Neural cell (in vitro differentiated cells): Measurements from ENCODE around the gene BMPR2. TPM values are rescaled to one million over a fixed set of nuclear protein-coding genes. Genes with fewer than 3 reads are reported as not detected.

Experiments
- H2AFZ ChIP-seq: fragments of 200-600, 300-800 bp; sonication (generic), shearing (Covaris generic); 2 replicates; pipeline ENCODE4 v1.6.0; 2014; ENCODE audit warnings: low read depth, mild to moderate bottlenecking, antibody characterized with exemption, low read length, moderate library complexity
- H3F3A ChIP-seq: fragments of 200-600 bp; shearing (Covaris generic); 2 replicates; pipeline ENCODE4 v1.6.1; 2016; ENCODE audit warnings: mild to moderate bottlenecking, moderate library complexity, mixed read lengths, antibody characterized with exemption, low read length; ENCODE audit not compliant: insufficient read depth, poor library complexity, severe bottlenecking
- H3K27ac ChIP-seq: fragments of 200-600, 300-800 bp; sonication (generic), shearing (Covaris generic); 2 replicates; pipeline ENCODE4 v1.5.1; 2014; ENCODE audit warnings: mild to moderate bottlenecking, low read length, moderate library complexity
- H3K27me3 ChIP-seq: fragments of 300-800, 200-600 bp; sonication (generic), shearing (Covaris generic); 2 replicates; pipeline ENCODE4 v1.6.0; 2014; ENCODE audit warnings: mild to moderate bottlenecking, low read depth, low read length, moderate library complexity; ENCODE audit not compliant: insufficient read depth
- H3K36me3 ChIP-seq: fragments of 300-800, 200-600 bp; sonication (generic), shearing (Covaris generic); 2 replicates; pipeline ENCODE4 v1.5.1; 2014; ENCODE audit warnings: mild to moderate bottlenecking, antibody characterized with exemption, low read length, moderate library complexity; ENCODE audit not compliant: insufficient read depth
- H3K4me2 ChIP-seq: fragments of 300-800, 200-600 bp; sonication (generic), shearing (Covaris generic); 2 replicates; pipeline ENCODE4 v1.6.0; 2014; ENCODE audit warnings: mild to moderate bottlenecking, low read length
- H3K4me3 ChIP-seq: fragments of 300-800, 200-600 bp; sonication (generic), shearing (Covaris generic); 2 replicates; pipeline ENCODE4 v1.5.1; 2014; ENCODE audit warnings: mild to moderate bottlenecking, low read length, moderate library complexity
- H3K79me2 ChIP-seq: fragments of 200-600 bp; shearing (Covaris generic); replicated peaks from 2 replicates; pipeline ENCODE4 v1.6.0; 2014; ENCODE audit warnings: mild to moderate bottlenecking, low read length, moderate library complexity; ENCODE audit not compliant: insufficient read depth
- H3K9ac ChIP-seq: fragments of 300-800, 200-600 bp; sonication (generic), shearing (Covaris generic); 2 replicates; pipeline ENCODE4 v1.6.1; 2016; ENCODE audit warnings: mild to moderate bottlenecking, low read length, mixed read lengths
- H3K9me2 ChIP-seq: fragments of 200-600 bp; shearing (Covaris generic); 2 replicates; pipeline ENCODE4 v1.6.1; 2016; ENCODE audit warnings: mild to moderate bottlenecking, low read length, mixed read lengths; ENCODE audit not compliant: insufficient read depth
- H3K9me3 ChIP-seq: fragments of 200-600, 300-800 bp; sonication (generic), shearing (Covaris generic); 2 replicates; pipeline ENCODE4 v1.6.1; 2016; ENCODE audit warnings: mild to moderate bottlenecking, mixed run types, low read length, moderate library complexity, mixed read lengths
- H4K20me1 ChIP-seq: fragments of 200-600 bp; shearing (Covaris generic); 2 replicates; pipeline ENCODE4 v1.6.1; 2016; ENCODE audit warnings: mild to moderate bottlenecking, mixed run types; ENCODE audit not compliant: insufficient read depth
- EP300 ChIP-seq: fragments of 450-650 bp; conservative IDR thresholded peaks from 2 replicates; pipeline ENCODE4 v1.6.1; 2014; ENCODE audit warnings: antibody characterized with exemption, mild to moderate bottlenecking, moderate library complexity; ENCODE audit not compliant: poor library complexity, severe bottlenecking
- EZH2 ChIP-seq: fragments of 200-600, 300-800 bp; shearing (Covaris generic), sonication (generic); IDR thresholded peaks from 2 replicates; pipeline ENCODE4 v1.6.1; 2014; ENCODE audit warnings: antibody characterized with exemption, low read length, borderline replicate concordance, mild to moderate bottlenecking; ENCODE audit not compliant: insufficient read depth, poor library complexity, severe bottlenecking
- POLR2AphosphoS5 ChIP-seq: IDR thresholded peaks from 2 replicates; pipeline ENCODE4 v1.6.1; 2012
- RAD21 ChIP-seq: fragments of 450-650 bp; conservative IDR thresholded peaks from 2 replicates; pipeline ENCODE4 v1.6.1; 2014; ENCODE audit warnings: antibody characterized with exemption, mild to moderate bottlenecking, moderate library complexity
- SMC3 ChIP-seq: fragments of 450-650 bp; conservative IDR thresholded peaks from 2 replicates; pipeline ENCODE4 v1.6.1; 2014; ENCODE audit warnings: antibody characterized with exemption, mild to moderate bottlenecking, moderate library complexity; ENCODE audit not compliant: poor library complexity
- TAF1 ChIP-seq: IDR thresholded peaks from 2 replicates; pipeline ENCODE4 v1.6.1; 2012; ENCODE audit warnings: low read depth
- polyA plus RNA-seq: library from polyadenylated mRNA; depleted of rRNA; stranded (reverse); fragments of >200 nt; gene quantifications from 2 replicates; pipeline ENCODE4 v1.2.3, GENCODE V29; 2014
- TF ChIP-seq, protein P1 (sequence below): fragments of 450-650 bp; IDR thresholded peaks from 2 replicates; pipeline ENCODE4 v1.5.1; 2014; ENCODE audit warnings: antibody characterized with exemption, mild to moderate bottlenecking, moderate library complexity; ENCODE audit not compliant: poor library complexity, severe bottlenecking
- TF ChIP-seq, protein P2 (sequence below): IDR thresholded peaks from 2 replicates; pipeline ENCODE4 v1.6.1; 2012; ENCODE audit warnings: borderline replicate concordance

The BMPR2 gene
- polyA plus RNA-seq, 1 donor from 2014 or later, result 18.4 TPM

DNA sequence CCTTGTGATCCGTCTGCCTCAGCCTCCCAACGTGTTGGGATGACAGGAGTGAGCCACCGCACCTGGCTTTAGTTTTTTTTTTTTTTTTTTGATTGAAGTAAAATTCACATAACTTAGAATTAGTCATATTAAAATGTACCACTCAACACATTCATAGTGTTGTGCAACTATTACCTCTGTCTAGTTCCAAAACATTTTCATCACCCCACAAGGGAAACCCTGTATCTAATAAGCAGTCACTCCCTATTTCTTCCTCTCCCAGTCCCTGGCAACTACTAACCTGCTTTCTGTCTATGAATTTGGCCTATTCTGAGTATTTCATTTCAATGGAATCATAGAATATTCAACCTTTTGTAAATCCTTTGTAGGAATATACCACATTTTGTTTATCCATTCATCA, 134.8 kb downstream of the BMPR2 start:
- Histone ChIP-seq H3K4me2 (no peak overlapping the region), H3K9me2 (no peaks in the 10 kb centered on the region), H2AFZ (no peak overlapping the region), H3K27me3 (no peaks in the 10 kb centered on the region), H4K20me1 (no peaks in the 10 kb centered on the region), H3K9ac (no peak overlapping the region), H3K4me3 (no peak overlapping the region), H3F3A (no peaks in the 10 kb centered on the region), H3K36me3 (no peaks in the 10 kb centered on the region), H3K27ac (no peak overlapping the region), H3K79me2 (no peaks in the 10 kb centered on the region), H3K9me3 (no peaks in the 10 kb centered on the region)
- TF ChIP-seq EP300, result no peak

DNA sequence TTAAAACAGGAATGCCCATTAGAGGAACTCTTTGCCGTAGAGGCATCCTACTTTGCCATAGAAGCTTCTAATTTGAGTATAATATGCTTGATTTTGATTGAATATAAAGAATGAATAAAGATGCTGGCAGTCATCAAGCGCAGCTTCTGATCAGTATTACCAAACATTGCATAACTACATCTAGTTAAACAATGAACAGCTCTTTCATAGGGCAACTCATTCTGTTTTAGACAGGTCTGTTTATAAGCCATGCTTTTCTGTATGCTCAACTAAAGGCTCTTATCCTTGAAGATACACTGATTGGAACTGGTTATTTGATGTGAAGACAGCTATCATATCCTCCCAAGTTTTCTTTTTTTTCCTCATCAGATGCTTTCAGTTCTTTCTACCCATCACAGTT, 136.0 kb downstream of the BMPR2 start:
- H3K4me3 ChIP-seq, result no peak overlapping the region
- TF ChIP-seq EP300, result no peak
- no peak for TF ChIP-seq RAD21
- TF ChIP-seq, protein P1, sequence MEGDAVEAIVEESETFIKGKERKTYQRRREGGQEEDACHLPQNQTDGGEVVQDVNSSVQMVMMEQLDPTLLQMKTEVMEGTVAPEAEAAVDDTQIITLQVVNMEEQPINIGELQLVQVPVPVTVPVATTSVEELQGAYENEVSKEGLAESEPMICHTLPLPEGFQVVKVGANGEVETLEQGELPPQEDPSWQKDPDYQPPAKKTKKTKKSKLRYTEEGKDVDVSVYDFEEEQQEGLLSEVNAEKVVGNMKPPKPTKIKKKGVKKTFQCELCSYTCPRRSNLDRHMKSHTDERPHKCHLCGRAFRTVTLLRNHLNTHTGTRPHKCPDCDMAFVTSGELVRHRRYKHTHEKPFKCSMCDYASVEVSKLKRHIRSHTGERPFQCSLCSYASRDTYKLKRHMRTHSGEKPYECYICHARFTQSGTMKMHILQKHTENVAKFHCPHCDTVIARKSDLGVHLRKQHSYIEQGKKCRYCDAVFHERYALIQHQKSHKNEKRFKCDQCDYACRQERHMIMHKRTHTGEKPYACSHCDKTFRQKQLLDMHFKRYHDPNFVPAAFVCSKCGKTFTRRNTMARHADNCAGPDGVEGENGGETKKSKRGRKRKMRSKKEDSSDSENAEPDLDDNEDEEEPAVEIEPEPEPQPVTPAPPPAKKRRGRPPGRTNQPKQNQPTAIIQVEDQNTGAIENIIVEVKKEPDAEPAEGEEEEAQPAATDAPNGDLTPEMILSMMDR, result no peak
- TF ChIP-seq EZH2, result no peak
- TF ChIP-seq SMC3, result no peak
- TF ChIP-seq, protein P2, sequence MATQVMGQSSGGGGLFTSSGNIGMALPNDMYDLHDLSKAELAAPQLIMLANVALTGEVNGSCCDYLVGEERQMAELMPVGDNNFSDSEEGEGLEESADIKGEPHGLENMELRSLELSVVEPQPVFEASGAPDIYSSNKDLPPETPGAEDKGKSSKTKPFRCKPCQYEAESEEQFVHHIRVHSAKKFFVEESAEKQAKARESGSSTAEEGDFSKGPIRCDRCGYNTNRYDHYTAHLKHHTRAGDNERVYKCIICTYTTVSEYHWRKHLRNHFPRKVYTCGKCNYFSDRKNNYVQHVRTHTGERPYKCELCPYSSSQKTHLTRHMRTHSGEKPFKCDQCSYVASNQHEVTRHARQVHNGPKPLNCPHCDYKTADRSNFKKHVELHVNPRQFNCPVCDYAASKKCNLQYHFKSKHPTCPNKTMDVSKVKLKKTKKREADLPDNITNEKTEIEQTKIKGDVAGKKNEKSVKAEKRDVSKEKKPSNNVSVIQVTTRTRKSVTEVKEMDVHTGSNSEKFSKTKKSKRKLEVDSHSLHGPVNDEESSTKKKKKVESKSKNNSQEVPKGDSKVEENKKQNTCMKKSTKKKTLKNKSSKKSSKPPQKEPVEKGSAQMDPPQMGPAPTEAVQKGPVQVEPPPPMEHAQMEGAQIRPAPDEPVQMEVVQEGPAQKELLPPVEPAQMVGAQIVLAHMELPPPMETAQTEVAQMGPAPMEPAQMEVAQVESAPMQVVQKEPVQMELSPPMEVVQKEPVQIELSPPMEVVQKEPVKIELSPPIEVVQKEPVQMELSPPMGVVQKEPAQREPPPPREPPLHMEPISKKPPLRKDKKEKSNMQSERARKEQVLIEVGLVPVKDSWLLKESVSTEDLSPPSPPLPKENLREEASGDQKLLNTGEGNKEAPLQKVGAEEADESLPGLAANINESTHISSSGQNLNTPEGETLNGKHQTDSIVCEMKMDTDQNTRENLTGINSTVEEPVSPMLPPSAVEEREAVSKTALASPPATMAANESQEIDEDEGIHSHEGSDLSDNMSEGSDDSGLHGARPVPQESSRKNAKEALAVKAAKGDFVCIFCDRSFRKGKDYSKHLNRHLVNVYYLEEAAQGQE, result no peak
- no peaks in the 10 kb centered on the region for H3K79me2 ChIP-seq
- no peaks in the 10 kb centered on the region for H3F3A ChIP-seq
- H3K27ac ChIP-seq, result no peak overlapping the region
- no peak overlapping the region for H3K9ac ChIP-seq
- H2AFZ ChIP-seq, result no peak overlapping the region
- no peaks in the 10 kb centered on the region for H3K36me3 ChIP-seq
- no peaks in the 10 kb centered on the region for H3K27me3 ChIP-seq
- H4K20me1 ChIP-seq, result no peaks in the 10 kb centered on the region
- no peak overlapping the region for H3K4me2 ChIP-seq
- H3K9me2 ChIP-seq, result no peaks in the 10 kb centered on the region
- no peaks in the 10 kb centered on the region for H3K9me3 ChIP-seq

DNA sequence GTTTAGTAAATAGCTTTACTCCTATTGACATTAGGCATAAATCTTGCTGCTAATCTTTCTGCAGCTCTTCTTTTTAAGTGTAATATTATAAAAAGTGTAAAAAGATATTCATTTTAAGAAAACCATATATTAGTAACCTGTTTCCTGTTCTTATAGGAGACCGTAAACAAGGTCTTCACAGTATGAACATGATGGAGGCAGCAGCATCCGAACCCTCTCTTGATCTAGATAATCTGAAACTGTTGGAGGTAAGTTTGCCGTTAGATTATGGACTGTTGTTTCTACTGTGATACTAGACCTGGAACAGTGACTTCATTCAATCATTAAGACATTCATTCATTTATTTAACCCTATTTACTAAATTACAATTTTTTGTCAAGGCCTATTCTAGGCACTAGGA, 138.6 kb downstream of the BMPR2 start:
- Histone ChIP-seq H3K9ac (no peak overlapping the region), H2AFZ (no peak overlapping the region), H3K9me2 (no peaks in the 10 kb centered on the region), H3K9me3 (no peaks in the 10 kb centered on the region), H3K79me2 (no peaks in the 10 kb centered on the region), H3K27me3 (no peaks in the 10 kb centered on the region), H3F3A (no peaks in the 10 kb centered on the region), H3K27ac (no peak overlapping the region), H3K36me3 (no peaks in the 10 kb centered on the region), H3K4me2 (no peak overlapping the region), H4K20me1 (no peaks in the 10 kb centered on the region), H3K4me3 (no peak overlapping the region)
- TF ChIP-seq EZH2, result no peak
- TF ChIP-seq, protein P2, result no peak
- TF ChIP-seq POLR2AphosphoS5, result no peak
- TF ChIP-seq TAF1, result no peak
- TF ChIP-seq EP300, result no peak
- TF ChIP-seq RAD21, result no peak
